Common myeloid progenitor, CD34-positive (primary cell): ENCODE data around the gene AJM1.

Experiments used
- CTCF ChIA-PET: fragments of 350-600 bp; sonication (Branson Sonifier 250); formaldehyde crosslinking; loops from one replicate; lab custom pipeline; 2021; ENCODE audit warnings: antibody characterized with exemption; lab: Charles Lee
- POLR2A ChIA-PET: fragments of 350-600 bp; sonication (Branson Sonifier 250); formaldehyde crosslinking; loops from one replicate; lab custom pipeline; 2021; ENCODE audit warnings: antibody characterized with exemption; lab: Charles Lee
- DNase-seq, 3 donors: peaks; one replicate each; pipeline versions ENCODE4 v3.0.0 to v3.0.0-alpha.2; 2013
- H3K27ac ChIP-seq, 2 experiments: 1 replicate in 1 of 2; 2 replicates in 1 of 2; pipeline ENCODE4 v1.7.0; 2013; ENCODE audit warnings: inconsistent platforms in 2 of 2, low read length in 2 of 2, mild to moderate bottlenecking in 2 of 2, low read depth in 1 of 2, moderate library complexity in 1 of 2; ENCODE audit not compliant: severe bottlenecking in 2 of 2, insufficient read depth in 1 of 2, poor library complexity in 1 of 2
- H3K27me3 ChIP-seq, 5 experiments: replicated peaks in 2 of 5; 1 replicate in 3 of 5; 2 replicates in 2 of 5; pipeline versions ENCODE4 v1.6.1 to v1.7.0; 2013; ENCODE audit warnings: low read length in 4 of 5, mild to moderate bottlenecking in 2 of 5, moderate library complexity in 2 of 5, inconsistent platforms in 1 of 5; ENCODE audit not compliant: insufficient read depth in 5 of 5, control insufficient read depth in 4 of 5
- H3K36me3 ChIP-seq, 4 experiments: 1 replicate in 2 of 4; 2 replicates in 2 of 4; pipeline versions ENCODE4 v1.6.1 to v1.7.0; 2013; ENCODE audit warnings: low read length in 3 of 4, control low read depth in 1 of 4, mild to moderate bottlenecking in 1 of 4; ENCODE audit not compliant: control insufficient read depth in 4 of 4, insufficient read depth in 4 of 4
- H3K4me1 ChIP-seq, 4 experiments: 1 replicate in 3 of 4; 2 replicates in 1 of 4; pipeline versions ENCODE4 v1.6.1 to v1.7.1; 2013; ENCODE audit warnings: low read length in 3 of 4, mild to moderate bottlenecking in 3 of 4, control low read depth in 1 of 4, inconsistent platforms in 1 of 4, moderate library complexity in 1 of 4; ENCODE audit not compliant: control insufficient read depth in 4 of 4, insufficient read depth in 4 of 4; ENCODE audit errors: control extremely low read depth in 1 of 4
- H3K4me3 ChIP-seq, 7 experiments: 1 replicate in 4 of 7; 2 replicates in 3 of 7; pipeline versions ENCODE4 v1.5.1 to v1.7.0; 2013; ENCODE audit warnings: mild to moderate bottlenecking in 7 of 7, low read length in 6 of 7, moderate library complexity in 6 of 7, inconsistent platforms in 2 of 7, low read depth in 2 of 7, control low read depth in 1 of 7; ENCODE audit not compliant: insufficient read depth in 4 of 7, control insufficient read depth in 1 of 7; ENCODE audit errors: extremely low read depth in 1 of 7
- H3K9me3 ChIP-seq, 5 experiments: 1 replicate in 4 of 5; 2 replicates in 1 of 5; pipeline versions ENCODE4 v1.6.1 to v1.7.1; 2013; ENCODE audit warnings: low read length in 4 of 5, mild to moderate bottlenecking in 2 of 5, inconsistent platforms in 1 of 5, low read depth in 1 of 5, moderate library complexity in 1 of 5; ENCODE audit not compliant: control insufficient read depth in 4 of 5, insufficient read depth in 2 of 5; ENCODE audit errors: control extremely low read depth in 1 of 5
- WGBS: methylation state at CpG from one replicate; pipeline ENCODE4 v1.1.5; 2013; ENCODE audit not compliant: insufficient coverage; 5-methylcytosine and 5-hydroxymethylcytosine counted together

AJM1 gene

DNA sequence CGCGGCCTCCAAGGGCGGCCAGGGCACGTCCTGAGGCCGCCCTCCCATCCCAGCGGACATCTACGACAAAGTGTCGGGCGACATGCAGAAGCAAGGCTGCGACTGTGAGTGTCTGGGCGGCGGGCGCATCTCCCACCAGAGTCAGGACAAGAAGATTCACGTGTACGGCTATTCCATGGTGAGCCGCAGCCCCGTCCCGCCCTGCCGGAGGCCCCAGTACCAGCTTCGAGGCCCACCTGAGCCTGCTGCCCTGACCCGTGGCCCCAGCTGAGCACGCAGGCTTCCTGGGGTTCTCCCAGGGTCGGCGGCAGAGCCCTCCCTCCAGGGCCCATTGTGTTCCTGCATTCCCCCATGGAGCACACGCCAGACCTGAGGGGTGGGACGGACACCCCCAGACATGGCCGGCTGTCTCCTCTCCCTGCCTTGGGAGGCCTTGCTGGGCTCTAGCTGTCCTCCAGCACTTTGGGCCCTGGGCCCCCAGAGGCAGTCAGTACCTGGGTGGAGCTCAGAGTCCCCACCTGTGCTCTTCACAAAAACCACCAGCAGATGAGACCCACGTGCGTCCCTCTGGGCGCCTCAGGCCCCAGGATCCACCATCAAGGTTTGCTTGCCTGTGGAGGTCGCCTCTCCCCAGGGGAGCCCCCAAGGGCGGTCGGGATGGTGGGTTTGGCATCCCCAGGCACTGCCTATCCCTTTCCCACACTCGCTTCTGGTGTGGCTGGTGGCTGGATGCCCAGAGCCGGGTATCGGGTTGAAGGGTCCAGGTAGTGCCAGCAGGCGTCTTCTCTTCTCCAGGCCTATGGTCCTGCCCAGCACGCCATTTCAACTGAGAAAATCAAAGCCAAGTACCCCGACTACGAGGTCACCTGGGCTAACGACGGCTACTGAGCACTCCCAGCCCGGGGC is 7.9 kb downstream of the AJM1 start:
- peaks cover 0 to 32% (median 10%) of the 10 kb centered on the region in 5 experiments for H3K27me3 ChIP-seq
- peaks cover 0 to 19% (median 2%) of the 10 kb centered on the region in 4 experiments for H3K36me3 ChIP-seq
- H3K9me3 ChIP-seq, result no peaks in the 10 kb centered on the region
- H3K27ac ChIP-seq, result peak overlapping the region in 1 of 2 experiments; percentile 70
- DNase-seq, result no peak
- H3K4me1 ChIP-seq, result peaks cover 0 to 37% (median 34%) of the 10 kb centered on the region in 4 experiments
- WGBS, result 77% methylated on average over 43 of the region's 43 CpGs
- POLR2A ChIA-PET, result no interaction called here
- CTCF ChIA-PET, result no interaction called here
- H3K4me3 ChIP-seq, result peak overlapping the region in 6 of 7 experiments; percentile 55 to 96 (median 82)

DNA sequence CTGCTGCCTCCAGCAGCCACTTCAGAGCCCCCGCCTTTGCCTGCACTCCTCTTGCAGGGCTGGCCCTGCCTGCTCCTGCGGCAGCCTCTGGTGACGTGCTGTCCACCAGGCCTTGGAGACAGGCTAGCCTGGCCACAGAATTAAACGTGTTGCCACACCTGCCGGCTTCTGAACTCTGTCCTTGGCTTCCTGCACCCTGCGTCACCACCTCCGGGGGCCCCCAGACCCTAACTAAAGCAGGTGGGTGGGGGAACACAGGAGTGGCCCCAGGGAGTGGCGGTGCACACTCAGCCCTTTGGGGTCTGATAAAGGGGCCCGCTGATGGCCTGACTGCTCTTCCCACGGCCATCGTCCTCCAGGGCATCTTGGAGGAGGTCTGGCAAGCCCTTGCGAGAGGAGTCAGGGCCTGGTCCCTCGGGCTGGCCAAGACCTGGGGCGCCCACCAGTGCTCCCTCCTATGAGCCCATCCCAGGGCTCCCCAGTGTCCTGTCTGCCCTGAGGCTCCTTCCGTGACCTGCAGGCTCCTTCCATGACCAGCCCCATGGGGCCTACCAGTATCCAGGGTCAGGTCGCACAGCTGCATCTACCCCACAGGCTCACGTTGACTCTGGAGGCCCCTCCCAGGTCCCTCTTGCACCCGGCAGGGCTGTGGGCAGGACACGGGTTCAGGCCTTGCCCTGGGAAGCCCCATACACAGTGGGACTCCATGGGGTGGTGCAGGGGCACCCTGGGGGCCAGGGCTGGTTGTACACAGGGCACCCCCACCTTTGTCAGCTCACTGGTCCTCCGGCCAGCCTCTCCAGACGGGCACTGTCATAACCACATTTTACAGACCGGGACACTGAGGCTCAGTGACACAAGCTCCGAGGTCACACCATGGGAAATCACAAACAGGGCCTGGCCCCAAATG is 8.8 kb downstream of the AJM1 start:
- ChIA-PET POLR2A (no interaction called here), CTCF (interaction anchor here (1.2 to 1.6 kb wide), 3 partner anchors 13 to 184 kb away, joined by 3 to 4 read pairs (median 3); no protein-coding TSS in a partner anchor)
- 98% methylated on average over 19 of the region's 23 CpGs for WGBS
- Histone ChIP-seq H3K4me3 (no peak overlapping the region), H3K36me3 (peaks cover 0 to 19% (median 2%) of the 10 kb centered on the region in 4 experiments), H3K27me3 (peaks cover 0 to 23% (median 10%) of the 10 kb centered on the region in 5 experiments), H3K4me1 (peaks cover 0 to 34% (median 33%) of the 10 kb centered on the region in 4 experiments), H3K9me3 (no peaks in the 10 kb centered on the region), H3K27ac (no peak overlapping the region)
- DNase-seq, result no peak

DNA sequence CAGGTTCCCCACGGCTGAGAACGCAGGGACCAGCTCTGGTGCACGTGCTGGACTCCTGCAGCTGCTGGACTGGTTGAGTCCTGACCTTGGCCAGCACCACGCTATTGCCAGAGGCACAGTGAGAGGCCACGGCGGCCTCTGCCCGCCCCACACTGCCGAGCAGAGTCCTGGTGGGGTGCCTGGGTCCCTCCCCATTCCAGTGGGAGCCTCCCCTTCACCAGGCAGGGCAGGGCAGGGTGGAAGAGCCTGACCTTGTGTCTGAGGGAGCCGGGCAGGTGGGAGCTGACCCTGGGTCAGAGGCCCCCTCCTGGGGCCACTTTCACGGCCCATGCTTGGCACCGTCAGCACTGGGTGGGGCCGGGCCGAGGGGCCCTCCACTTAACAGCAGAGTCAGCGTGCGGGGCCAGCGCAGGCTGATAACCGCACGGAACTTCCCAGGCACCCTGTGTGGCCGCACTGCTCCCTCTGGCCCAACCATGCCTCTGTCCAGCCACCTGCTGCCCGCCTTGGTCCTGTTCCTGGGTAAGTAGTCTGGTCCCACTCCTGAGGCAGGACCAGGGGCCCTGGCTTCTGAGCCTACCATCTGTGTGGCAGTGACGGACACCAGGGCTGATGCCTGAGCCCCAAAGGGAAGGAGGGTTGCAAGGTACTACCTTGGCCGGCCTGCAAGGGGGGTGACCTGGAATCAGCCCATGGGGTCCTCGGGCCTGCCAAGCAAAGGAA is 9.8 kb downstream of the AJM1 start, which contains the start of gene MAMDC4:
TSS of gene MAMDC4 (plus strand) at position 406 of the 723 bp plus-strand sequence. CDS start at position 477, 71 bp downstream.
- POLR2A ChIA-PET, result no interaction called here

DNA sequence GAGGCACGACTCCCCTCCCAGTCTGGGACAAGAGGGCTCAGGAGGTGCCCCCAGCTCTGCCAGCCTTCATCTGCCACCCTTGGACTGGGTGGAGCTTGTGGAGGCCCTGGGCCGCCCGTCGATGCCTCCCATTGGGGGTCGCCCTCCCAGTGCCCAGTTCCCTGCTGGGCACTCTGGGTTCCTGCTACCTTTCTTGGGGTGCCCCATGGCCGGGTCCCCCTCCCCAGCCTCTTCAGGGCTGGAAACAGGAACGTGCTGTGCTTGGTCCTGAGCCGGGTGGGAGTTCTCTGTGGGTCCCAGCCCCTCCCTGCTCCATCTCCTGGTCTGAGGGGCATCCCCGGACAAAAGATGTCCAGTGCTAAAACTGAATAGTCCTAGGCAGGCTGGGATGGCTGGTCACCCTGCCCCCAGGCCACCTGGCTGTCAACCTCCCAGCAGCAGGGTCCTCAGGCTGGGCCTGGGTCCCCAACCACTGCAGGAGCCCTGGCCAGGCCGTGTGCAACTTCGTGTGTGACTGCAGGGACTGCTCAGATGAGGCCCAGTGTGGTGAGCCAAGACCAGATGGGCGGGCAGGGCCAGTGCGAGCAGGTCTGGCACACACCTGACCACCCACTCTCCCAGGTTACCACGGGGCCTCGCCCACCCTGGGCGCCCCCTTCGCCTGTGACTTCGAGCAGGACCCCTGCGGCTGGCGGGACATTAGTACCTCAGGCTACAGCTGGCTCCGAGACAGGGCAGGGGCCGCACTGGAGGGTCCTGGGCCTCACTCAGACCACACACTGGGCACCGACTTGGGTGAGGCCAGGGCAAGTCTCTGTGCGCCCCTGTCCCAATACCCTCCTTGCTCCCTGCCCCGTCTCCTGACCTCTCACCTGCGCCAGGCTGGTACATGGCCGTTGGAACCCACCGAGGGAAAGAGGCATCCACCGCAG is 10.7 kb downstream of the AJM1 start:
- no peak for DNase-seq
- H3K27ac ChIP-seq, result no peak overlapping the region
- H3K4me3 ChIP-seq, result no peak overlapping the region
- ChIA-PET CTCF (interaction anchor here (1.2 to 1.7 kb wide), 3 partner anchors 10 to 182 kb away, joined by 3 to 5 read pairs (median 4); partner anchors contain the start of gene AJM1), POLR2A (no interaction called here)
- no peaks in the 10 kb centered on the region for H3K9me3 ChIP-seq
- H3K27me3 ChIP-seq, result peaks cover 0 to 5% (median 3%) of the 10 kb centered on the region in 5 experiments
- peaks cover 0 to 19% (median 2%) of the 10 kb centered on the region in 4 experiments for H3K36me3 ChIP-seq
- peaks cover 0 to 19% (median 17%) of the 10 kb centered on the region in 4 experiments for H3K4me1 ChIP-seq
- 92% methylated on average over 26 of the region's 29 CpGs for WGBS

More for the DNA sequence above, 9.8 kb downstream of the AJM1 start, which contains the start of gene MAMDC4:
- Histone ChIP-seq H3K27ac (no peak within 1 kb of the TSS), H3K36me3 (peaks cover 0 to 19% (median 2%) of the 10 kb centered on the region in 4 experiments), H3K27me3 (peaks cover 0 to 13% (median 5%) of the 10 kb centered on the region in 5 experiments), H3K4me3 (no peak within 1 kb of the TSS), H3K9me3 (no peaks in the 10 kb centered on the region), H3K4me1 (peaks cover 0 to 24% (median 24%) of the 10 kb centered on the region in 4 experiments)
- WGBS, result 93% methylated on average over 16 of the region's 23 CpGs
- CTCF ChIA-PET, result interaction anchor here (1.2 to 1.6 kb wide), 3 partner anchors 12 to 183 kb away, joined by 3 to 4 read pairs (median 3); no protein-coding TSS in a partner anchor
- DNase-seq, result no peak

DNA sequence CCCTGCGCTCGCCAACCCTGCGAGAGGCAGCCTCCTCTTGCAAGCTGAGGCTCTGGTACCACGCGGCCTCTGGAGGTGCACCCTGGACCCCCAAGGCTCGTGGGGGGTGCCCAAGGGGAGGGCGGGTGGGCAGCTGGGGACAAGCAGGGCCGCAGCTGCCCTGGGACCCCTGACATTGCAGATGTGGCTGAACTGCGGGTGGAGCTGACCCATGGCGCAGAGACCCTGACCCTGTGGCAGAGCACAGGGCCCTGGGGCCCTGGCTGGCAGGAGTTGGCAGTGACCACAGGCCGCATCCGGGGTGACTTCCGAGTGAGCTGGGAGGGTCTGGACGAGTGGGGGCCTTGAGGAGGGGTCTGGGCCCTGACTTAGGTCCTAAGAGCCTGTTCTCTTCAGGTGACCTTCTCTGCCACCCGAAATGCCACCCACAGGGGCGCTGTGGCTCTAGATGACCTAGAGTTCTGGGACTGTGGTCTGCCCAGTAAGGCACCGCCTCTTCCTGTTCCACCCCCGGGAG is 11.4 kb downstream of the AJM1 start:
- Histone ChIP-seq H3K4me3 (no peak overlapping the region), H3K36me3 (peaks cover 0 to 19% (median 2%) of the 10 kb centered on the region in 4 experiments), H3K9me3 (no peaks in the 10 kb centered on the region), H3K4me1 (peaks cover 0 to 12% (median 9%) of the 10 kb centered on the region in 4 experiments), H3K27ac (no peak overlapping the region), H3K27me3 (no peaks in the 10 kb centered on the region)
- POLR2A ChIA-PET, result no interaction called here
- CTCF ChIA-PET, result interaction anchor here (1.7 kb wide), 1 partner anchor 11 kb away, joined by 5 read pairs; the partner anchor contains the start of gene AJM1
- DNase-seq, result no peak
- 77% methylated on average over 11 of the region's 18 CpGs for WGBS
